H1 (cell line): ENCODE data around the gene PLAU. TPM values are rescaled to one million over a fixed set of nuclear protein-coding genes. Genes with fewer than 3 reads are reported as not detected.

Source experiments
- CTCF ChIA-PET: fragments of 300-600 bp; sonication (Branson Sonifier 250); formaldehyde crosslinking; loops from one replicate; lab custom pipeline; 2021; ENCODE audit not compliant: partially characterized antibody; lab: Charles Lee
- POLR2A ChIA-PET: fragments of 300-600 bp; sonication (Branson Sonifier 250); formaldehyde crosslinking; loops from one replicate; lab custom pipeline; 2021; ENCODE audit warnings: inconsistent platforms; ENCODE audit not compliant: partially characterized antibody; lab: Charles Lee
- DNase-seq, 2 experiments: peaks; one replicate each; pipeline versions ENCODE4 v3.0.0 to v3.0.0-alpha.2; 2010 to 2022; ENCODE audit warnings: low spot score in 2 of 2, low read depth in 1 of 2, mixed read lengths in 1 of 2
- FAIRE-seq: peaks from 2 replicates; lab custom pipeline; 2011; peaks lifted over from hg19 to GRCh38; lab: Jason Lieb, UNC
- H2AFZ ChIP-seq: 2 replicates; pipeline ENCODE4 v1.8.1; 2012; ENCODE audit warnings: low read length, inconsistent platforms
- H2AK5ac ChIP-seq: 2 replicates; pipeline ENCODE4 v1.6.1; 2013; ENCODE audit warnings: low read depth, low read length
- H2BK120ac ChIP-seq: replicated peaks from 2 replicates; pipeline ENCODE3; 2013; ENCODE audit warnings: low read depth, low read length, inconsistent platforms
- H2BK12ac ChIP-seq: 2 replicates; pipeline ENCODE4 v1.6.1; 2013; ENCODE audit warnings: low read depth, low read length
- H2BK15ac ChIP-seq: 2 replicates; pipeline ENCODE4 v1.6.1; 2013; ENCODE audit warnings: low read length
- H2BK20ac ChIP-seq: 2 replicates; pipeline ENCODE4 v1.6.1; 2013; ENCODE audit warnings: low read length
- H2BK5ac ChIP-seq: 2 replicates; pipeline ENCODE4 v1.6.1; 2013; ENCODE audit warnings: low read depth, low read length
- H3K14ac ChIP-seq: 2 replicates; pipeline ENCODE4 v1.6.1; 2013; ENCODE audit warnings: inconsistent platforms; ENCODE audit not compliant: insufficient read length
- H3K18ac ChIP-seq: 2 replicates; pipeline ENCODE4 v1.6.1; 2013; ENCODE audit warnings: low read length; ENCODE audit errors: extremely low read depth
- H3K23ac ChIP-seq: 2 replicates; pipeline ENCODE4 v1.6.1; 2013; ENCODE audit warnings: inconsistent platforms; ENCODE audit not compliant: insufficient read length
- H3K23me2 ChIP-seq: 2 replicates; pipeline ENCODE4 v1.6.1; 2013; ENCODE audit warnings: low read depth, low read length
- H3K27ac ChIP-seq: 2 replicates; pipeline ENCODE4 v1.6.1; 2011; ENCODE audit warnings: low read depth, low read length, inconsistent platforms
- H3K27me3 ChIP-seq, 4 experiments: replicated peaks in 1 of 4; 1 replicate in 1 of 4; 2 replicates in 3 of 4; pipeline versions ENCODE4 v1.6.1 to v1.8.1; 2011 to 2013; ENCODE audit warnings: low read length in 3 of 4, mild to moderate bottlenecking in 3 of 4, inconsistent platforms in 2 of 4, mixed read lengths in 2 of 4, moderate library complexity in 1 of 4; ENCODE audit not compliant: control insufficient read depth in 3 of 4, insufficient read depth in 3 of 4; ENCODE audit errors: extremely low read depth in 1 of 4
- H3K36me3 ChIP-seq, 4 experiments: 2 replicates each; pipeline versions ENCODE4 v1.6.1 to v1.8.1; 2011 to 2013; ENCODE audit warnings: mild to moderate bottlenecking in 4 of 4, low read length in 3 of 4, moderate library complexity in 2 of 4, control low read depth in 1 of 4, inconsistent platforms in 1 of 4; ENCODE audit not compliant: insufficient read depth in 4 of 4, control insufficient read depth in 2 of 4
- H3K4ac ChIP-seq: replicated peaks from 2 replicates; pipeline ENCODE3; 2013; ENCODE audit warnings: low read length, low read depth, mixed read lengths, inconsistent platforms; ENCODE audit not compliant: insufficient read length
- H3K4me1 ChIP-seq, 4 experiments: replicated peaks in 1 of 4; 1 replicate in 1 of 4; 2 replicates in 3 of 4; pipeline versions ENCODE4 v1.6.1 to v1.8.1; 2011 to 2013; ENCODE audit warnings: low read length in 3 of 4, inconsistent platforms in 2 of 4, mixed read lengths in 1 of 4; ENCODE audit not compliant: insufficient read depth in 4 of 4, control insufficient read depth in 3 of 4
- H3K4me2 ChIP-seq, 2 experiments: 2 replicates each; pipeline versions ENCODE4 v1.6.1 to v1.8.1; 2011 to 2013; ENCODE audit warnings: low read depth in 2 of 2, low read length in 2 of 2, control low read depth in 1 of 2, inconsistent platforms in 1 of 2, mild to moderate bottlenecking in 1 of 2; ENCODE audit not compliant: insufficient read depth in 1 of 2
- H3K4me3 ChIP-seq, 4 experiments: fragments of 200-600, 300-600 bp in 1 of 4; sonication (generic), shearing (Covaris generic), sonication (Bioruptor Twin) in 1 of 4; 2 replicates each; pipeline versions ENCODE4 v1.5.1 to v1.8.1; 2011 to 2016; ENCODE audit warnings: low read length in 4 of 4, low read depth in 3 of 4, control low read depth in 2 of 4, inconsistent platforms in 2 of 4, mild to moderate bottlenecking in 2 of 4, mixed read lengths in 1 of 4, moderate library complexity in 1 of 4; ENCODE audit not compliant: insufficient read depth in 2 of 4; ENCODE audit errors: extremely low read depth in 1 of 4
- H3K56ac ChIP-seq: replicated peaks from 2 replicates; pipeline ENCODE3; 2013; ENCODE audit warnings: low read depth, mild to moderate bottlenecking, mixed read lengths, low read length, inconsistent platforms; ENCODE audit not compliant: insufficient read length
- H3K79me1 ChIP-seq: 2 replicates; pipeline ENCODE4 v1.6.1; 2013; ENCODE audit warnings: low read depth, low read length, control low read depth
- H3K79me2 ChIP-seq, 2 experiments: 2 replicates each; pipeline versions ENCODE4 v1.6.1 to v1.8.1; 2012 to 2013; ENCODE audit warnings: low read length in 2 of 2, mild to moderate bottlenecking in 2 of 2, inconsistent platforms in 1 of 2; ENCODE audit not compliant: insufficient read depth in 2 of 2, control insufficient read depth in 1 of 2
- H3K9ac ChIP-seq, 4 experiments: replicated peaks in 1 of 4; 1 replicate in 1 of 4; 2 replicates in 3 of 4; pipeline versions ENCODE4 v1.6.1 to v1.8.1; 2011 to 2013; ENCODE audit warnings: low read depth in 3 of 4, low read length in 3 of 4, control low read depth in 2 of 4, mild to moderate bottlenecking in 2 of 4, moderate library complexity in 2 of 4, inconsistent platforms in 1 of 4; ENCODE audit errors: extremely low read depth in 1 of 4
- H3K9me3 ChIP-seq, 2 experiments: 2 replicates each; pipeline versions ENCODE4 v1.6.1 to v1.8.1; 2012 to 2013; ENCODE audit warnings: mild to moderate bottlenecking in 2 of 2, moderate library complexity in 2 of 2, control low read depth in 1 of 2, inconsistent platforms in 1 of 2, low read depth in 1 of 2, low read length in 1 of 2, mixed read lengths in 1 of 2; ENCODE audit not compliant: insufficient read depth in 2 of 2
- H4K20me1 ChIP-seq, 2 experiments: replicated peaks in 1 of 2; 2 replicates each; pipeline versions ENCODE3 to v1.8.1; 2011 to 2013; ENCODE audit warnings: inconsistent platforms in 2 of 2, low read length in 2 of 2, mild to moderate bottlenecking in 1 of 2; ENCODE audit not compliant: insufficient read depth in 2 of 2, control insufficient read depth in 1 of 2
- H4K5ac ChIP-seq: 2 replicates; pipeline ENCODE4 v1.6.1; 2013; ENCODE audit warnings: low read length, low read depth, mixed read lengths, inconsistent platforms; ENCODE audit not compliant: insufficient read length
- H4K8ac ChIP-seq: 2 replicates; pipeline ENCODE4 v1.8.0; 2013; ENCODE audit warnings: mild to moderate bottlenecking, moderate library complexity, low read length, inconsistent platforms; ENCODE audit not compliant: insufficient read depth; ENCODE audit errors: extremely low read depth
- H4K91ac ChIP-seq: replicated peaks from 2 replicates; pipeline ENCODE3; 2013; ENCODE audit warnings: low read length, mixed read lengths, inconsistent platforms; ENCODE audit not compliant: insufficient read length
- CTBP2 ChIP-seq: IDR thresholded peaks from 2 replicates; pipeline ENCODE4 v1.7.0; 2011; ENCODE audit warnings: borderline replicate concordance, mild to moderate bottlenecking, moderate library complexity, mixed read lengths, low read length; ENCODE audit not compliant: insufficient read depth, insufficient read length
- JUN ChIP-seq: IDR thresholded peaks from 2 replicates; pipeline ENCODE4 v1.6.1; 2011; ENCODE audit warnings: low read depth, mild to moderate bottlenecking, improper control_type of control experiment, low read length
- RXRA ChIP-seq: IDR thresholded peaks from 2 replicates; pipeline ENCODE4 v1.6.1; 2011; ENCODE audit warnings: low read depth, mild to moderate bottlenecking, low read length, moderate library complexity; ENCODE audit not compliant: insufficient read depth
- SIN3A ChIP-seq, 2 experiments: IDR thresholded peaks in 1 of 2; conservative IDR thresholded peaks in 1 of 2; 2 replicates each; pipeline ENCODE4 v1.6.1; 2011 to 2012; ENCODE audit warnings: low read length in 2 of 2, improper control_type of control experiment in 1 of 2, low read depth in 1 of 2, mild to moderate bottlenecking in 1 of 2
- WGBS, 2 experiments: shearing (Covaris generic) in 1 of 2; methylation state at CpG; one replicate each; pipeline versions ENCODE4 v1.1.6 to v1.1.7; 2013 to 2015; ENCODE audit warnings: low lambda C conversion rate in 2 of 2, mixed read lengths in 2 of 2, inconsistent platforms in 1 of 2, low coverage in 1 of 2, missing lambda C conversion rate in 1 of 2; ENCODE audit not compliant: insufficient replicate concordance in 2 of 2, insufficient coverage in 1 of 2, insufficient read length in 1 of 2; ENCODE audit errors: extremely low coverage in 1 of 2, missing lambda C conversion rate in 1 of 2; 5-methylcytosine and 5-hydroxymethylcytosine counted together
- polyA plus RNA-seq, 7 experiments: library from polyadenylated mRNA; depleted of rRNA in 3 of 7; stranded (reverse) in 5 of 7; unstranded in 2 of 7; fragments of >200 nt in 5 of 7; fragments of 200-250 nt in 2 of 7; gene quantifications; 1 replicate in 5 of 7; 2 replicates in 1 of 7; 4 replicates in 1 of 7; pipeline versions ENCODE4 v1.2.1 to v1.2.3, GENCODE V29; 2011 to 2013; ENCODE audit warnings: missing spikeins in 2 of 7, mixed read lengths in 2 of 7
- total RNA-seq: library from RNA; stranded (reverse); fragmentation: NEBNext Ultra II Directional; extraction: Animal tissue kit (Norgen Biotek cat#: 25700); gene quantifications from 2 replicates; pipeline ENCODE4 v1.2.1, GENCODE V29; 2021

The PLAU gene
- total and polyA plus RNA-seq, 2 of the 8 experiments (the other 6 are each of a cell fraction or from before 2014, with no cell fraction given), result 16.2 to 26.1 TPM

- H2BK120ac ChIP-seq, result no peak overlapping the region
- TF ChIP-seq RXRA (no peak), SIN3A (conservative IDR thresholded peaks at IDR 0.05 in 1 of 2, IDR thresholded peaks at IDR 0.05 in 1 of 2; ENCODE audit: low read depth in 1 of 2, low read length in 2 of 2) (no peak), JUN (no peak), CTBP2 (no peak)
- TF ChIP-seq, all 59 proteins: peak for 0
- CTCF ChIA-PET, result interaction anchor here (0.7 to 27.0 kb wide), 10 partner anchors 10 to 211 kb away, joined by 3 to 681 read pairs (median 6); partner anchors contain the start of gene PLAU
- H3K9ac ChIP-seq, result no peak overlapping the region
- no peak overlapping the region for H4K8ac ChIP-seq
- FAIRE-seq, result no peak
- H3K18ac ChIP-seq, result no peak overlapping the region
- peak overlapping the region; percentile 88 for H2BK15ac ChIP-seq
- no peaks in the 10 kb centered on the region for H3K23me2 ChIP-seq
- no peak overlapping the region for H3K4me2 ChIP-seq
- H4K91ac ChIP-seq, result no peak overlapping the region
- no peak for DNase-seq
- no peak overlapping the region for H3K4me3 ChIP-seq
- no peaks in the 10 kb centered on the region for H4K20me1 ChIP-seq
- H2BK12ac ChIP-seq, result no peak overlapping the region; the same call in 1 of the 2 replicates
- no peak overlapping the region for H4K5ac ChIP-seq
- no peaks in the 10 kb centered on the region for H3K27me3 ChIP-seq
- H2BK20ac ChIP-seq, result no peak overlapping the region
- H3K23ac ChIP-seq, result no peak overlapping the region
- H3K4ac ChIP-seq, result no peak overlapping the region
- 86% methylated on average over 5 of the region's 5 CpGs; no CpG with 5 or more reads in 1 of the 2 experiments for WGBS, 2 experiments
- no peak overlapping the region for H2BK5ac ChIP-seq
- no peaks in the 10 kb centered on the region for H3K79me1 ChIP-seq
- no peak overlapping the region for H3K56ac ChIP-seq
- no peaks in the 10 kb centered on the region for H3K9me3 ChIP-seq
- no peak overlapping the region for H2AFZ ChIP-seq
- H3K79me2 ChIP-seq, result no peaks in the 10 kb centered on the region
- no peaks in the 10 kb centered on the region for H3K36me3 ChIP-seq
- peaks cover 0 to 9% (median 4%) of the 10 kb centered on the region in 4 experiments; a peak in 4 of 7 replicates for H3K4me1 ChIP-seq
- H3K27ac ChIP-seq, result no peak overlapping the region
- POLR2A ChIA-PET, result interaction anchor here (0.8 to 2.1 kb wide), 8 partner anchors 9 to 109 kb away, joined by 3 to 7 read pairs (median 4); partner anchors contain the start of gene PLAU
- no peak overlapping the region for H2AK5ac ChIP-seq
- no peak overlapping the region for H3K14ac ChIP-seq
Measured at GRCh38 chr10:73891540-73891939, 19.4 kb upstream of the PLAU start.
